HEK293 (cell line): ENCODE data around the gene VAV2.

Source experiments
- CTCF ChIA-PET: fragments of 350-600 bp; formaldehyde crosslinking; extraction: SDS; loops from one replicate; lab custom pipeline; 2021; ENCODE audit warnings: antibody characterized with exemption; lab: Yijun Ruan, JAX
- POLR2A ChIA-PET: fragments of 300-600 bp; formaldehyde crosslinking; extraction: SDS; loops from one replicate; lab custom pipeline; 2020; ENCODE audit warnings: antibody characterized with exemption, inconsistent platforms; lab: Yijun Ruan, JAX
- H3K27ac ChIP-seq: fragments of 200-500 bp; sonication (Bioruptor generic); 2 replicates; pipeline ENCODE4 v1.5.1; 2014; ENCODE audit warnings: low read depth, low read length, control low read depth, inconsistent platforms; ENCODE audit errors: extremely low read depth
- H3K36me3 ChIP-seq, 2 experiments: fragments of 200-500 bp in 1 of 2; sonication (Bioruptor generic) in 1 of 2; 1 replicate in 1 of 2; 2 replicates in 1 of 2; pipeline ENCODE4 v1.5.1; 2014 to 2017; ENCODE audit warnings: inconsistent platforms in 2 of 2, low read length in 2 of 2; ENCODE audit not compliant: control insufficient read depth in 2 of 2, insufficient read depth in 1 of 2
- H3K4me1 ChIP-seq: fragments of 200-500 bp; sonication (Bioruptor generic); 2 replicates; pipeline ENCODE4 v1.5.1; 2014; ENCODE audit warnings: mild to moderate bottlenecking, low read length, inconsistent platforms; ENCODE audit not compliant: control insufficient read depth, insufficient read depth
- H3K4me3 ChIP-seq: 2 replicates; pipeline ENCODE4 v1.5.1; 2011; ENCODE audit warnings: low read depth, mild to moderate bottlenecking, control low read depth, low read length, moderate library complexity
- H3K9me3 ChIP-seq: fragments of 200-500 bp; sonication (Bioruptor generic); 2 replicates; pipeline ENCODE4 v1.5.1; 2014; ENCODE audit warnings: low read depth, low read length, inconsistent platforms; ENCODE audit not compliant: control insufficient read depth, insufficient read depth
- EGR2 ChIP-seq: fragments of 450-650 bp; formaldehyde crosslinking; IDR thresholded peaks from 2 replicates; pipeline ENCODE4 v1.5.1; 2016; ENCODE audit warnings: low read depth, missing biosample characterization, missing genetic modification characterization
- HOXD13 ChIP-seq: sonication (generic); formaldehyde crosslinking; IDR thresholded peaks from 2 replicates; pipeline ENCODE4 v1.8.0; 2022; ENCODE audit warnings: missing genetic modification reagents, borderline replicate concordance
- KLF17 ChIP-seq: fragments of 450-650 bp; formaldehyde crosslinking; IDR thresholded peaks from 2 replicates; pipeline ENCODE4 v1.5.1; 2016; ENCODE audit warnings: missing biosample characterization, missing genetic modification characterization
- MYNN ChIP-seq: fragments of 450-650 bp; formaldehyde crosslinking; IDR thresholded peaks from 2 replicates; pipeline ENCODE4 v1.5.1; 2016; ENCODE audit warnings: missing biosample characterization, missing genetic modification characterization, borderline replicate concordance
- PRDM2 ChIP-seq: fragments of 450-650 bp; formaldehyde crosslinking; IDR thresholded peaks from 2 replicates; pipeline ENCODE4 v1.5.1; 2016; ENCODE audit warnings: missing biosample characterization, missing genetic modification characterization, borderline replicate concordance
- SCRT1 ChIP-seq: fragments of 450-650 bp; formaldehyde crosslinking; IDR thresholded peaks from 2 replicates; pipeline ENCODE4 v1.5.1; 2016; ENCODE audit warnings: missing biosample characterization, missing genetic modification characterization, borderline replicate concordance
- SP2 ChIP-seq: fragments of 450-650 bp; formaldehyde crosslinking; IDR thresholded peaks from 2 replicates; pipeline ENCODE4 v1.5.1; 2016; ENCODE audit warnings: missing biosample characterization, missing genetic modification characterization
- SP7 ChIP-seq: fragments of 450-650 bp; formaldehyde crosslinking; IDR thresholded peaks from 2 replicates; pipeline ENCODE4 v1.5.1; 2016; ENCODE audit warnings: missing biosample characterization, missing genetic modification characterization
- ZFP41 ChIP-seq: fragments of 450-650 bp; formaldehyde crosslinking; IDR thresholded peaks from 2 replicates; pipeline ENCODE4 v1.5.1; 2016; ENCODE audit warnings: missing biosample characterization, missing genetic modification characterization, borderline replicate concordance
- ZNF114 ChIP-seq: fragments of 450-650 bp; formaldehyde crosslinking; IDR thresholded peaks from 2 replicates; pipeline ENCODE4 v1.5.0; 2017; ENCODE audit warnings: missing biosample characterization, missing genetic modification characterization
- ZNF184 ChIP-seq: fragments of 450-650 bp; IDR thresholded peaks from 2 replicates; pipeline ENCODE4 v1.5.1; 2018; ENCODE audit warnings: missing biosample characterization, mild to moderate bottlenecking, missing genetic modification characterization
- ZNF26 ChIP-seq: fragments of 450-650 bp; formaldehyde crosslinking; IDR thresholded peaks from 2 replicates; pipeline ENCODE4 v1.5.1; 2016; ENCODE audit warnings: missing biosample characterization, missing genetic modification characterization
- ZNF514 ChIP-seq: fragments of 450-650 bp; formaldehyde crosslinking; IDR thresholded peaks from 2 replicates; pipeline ENCODE4 v1.5.1; 2016; ENCODE audit warnings: missing biosample characterization, missing genetic modification characterization
- ZNF544 ChIP-seq: fragments of 450-650 bp; formaldehyde crosslinking; IDR thresholded peaks from 2 replicates; pipeline ENCODE4 v1.5.0; 2017; ENCODE audit warnings: missing biosample characterization, missing genetic modification characterization
- ZNF555 ChIP-seq: fragments of 450-650 bp; formaldehyde crosslinking; conservative IDR thresholded peaks from 2 replicates; pipeline ENCODE4 v1.5.1; 2017; ENCODE audit warnings: missing biosample characterization, mild to moderate bottlenecking, missing genetic modification characterization, inconsistent platforms
- ZNF621 ChIP-seq: fragments of 450-650 bp; formaldehyde crosslinking; IDR thresholded peaks from 2 replicates; pipeline ENCODE4 v1.5.1; 2017; ENCODE audit warnings: missing biosample characterization, missing genetic modification characterization
- ZNF626 ChIP-seq: fragments of 450-650 bp; sonication (Bioruptor Pico); formaldehyde crosslinking; IDR thresholded peaks from 2 replicates; pipeline ENCODE4 v1.5.1; 2018; ENCODE audit warnings: missing biosample characterization, missing genetic modification characterization, inconsistent platforms
- ZNF776 ChIP-seq: fragments of 450-650 bp; formaldehyde crosslinking; IDR thresholded peaks from 2 replicates; pipeline ENCODE4 v1.5.0; 2017; ENCODE audit warnings: missing biosample characterization, missing genetic modification characterization, borderline replicate concordance
- ZSCAN30 ChIP-seq: fragments of 450-650 bp; IDR thresholded peaks from 2 replicates; pipeline ENCODE4 v1.5.1; 2018; ENCODE audit warnings: missing biosample characterization, mild to moderate bottlenecking, missing genetic modification characterization, moderate library complexity

VAV2 gene

GRCh38 chr9:133792721-133793470 is 199.2 kb downstream of the VAV2 start (continued):
- TF ChIP-seq PRDM2 (tag by site-specific recombination): no peak
- 0 out of 2 replicates have a peak, but pooled peaks have one; percentile 19 for TF ChIP-seq ZSCAN30 (tag by site-specific recombination)
- TF ChIP-seq ZNF514 (tag by site-specific recombination): no peak
- peak; percentile 42; the same call in 1 of the 2 replicates for TF ChIP-seq EGR2 (tag by site-specific recombination)
- 0 out of 2 replicates have a peak, but pooled peaks have one; percentile 23 for TF ChIP-seq SP7 (tag by site-specific recombination)
- peak; percentile 46 for TF ChIP-seq SP2 (tag by site-specific recombination)
- TF ChIP-seq ZNF184 (tag by site-specific recombination): no peak
- no peak for TF ChIP-seq SCRT1
- TF ChIP-seq, all 188 proteins: peak for 15

GRCh38 chr9:133791735-133792649 is 200.1 kb downstream of the VAV2 start:
- TF ChIP-seq ZNF544 (tag by site-specific recombination): 0 out of 2 replicates have a peak, but pooled peaks have one; percentile 7
- TF ChIP-seq KLF17 (tag by site-specific recombination): no peak
- no peak for TF ChIP-seq ZNF114 (tag by site-specific recombination)
- 0 out of 2 replicates have a peak, but pooled peaks have one; percentile 49 for TF ChIP-seq ZNF776 (tag by site-specific recombination)
- TF ChIP-seq ZFP41 (tag by site-specific recombination): no peak
- ChIA-PET CTCF (interaction anchor here (0.5 to 7.2 kb wide), 13 partner anchors 7 to 233 kb away, joined by 3 to 136 read pairs (median 5); partner anchors contain the start of gene BRD3OS), POLR2A (no interaction called here)
- H3K9me3 ChIP-seq: no peaks in the 10 kb centered on the region
- no peaks in the 10 kb centered on the region for H3K4me1 ChIP-seq
- H3K4me3 ChIP-seq: no peak overlapping the region
- H3K27ac ChIP-seq: no peak overlapping the region
- H3K36me3 ChIP-seq: peaks cover 0 to 10% of the 10 kb centered on the region in 2 experiments; a peak in 2 of 3 replicates

GRCh38 chr9:133791069-133791468 is 201.1 kb downstream of the VAV2 start:
- Histone ChIP-seq H3K36me3 (peaks cover 0 to 12% of the 10 kb centered on the region in 2 experiments; a peak in 2 of 3 replicates), H3K27ac (no peak overlapping the region), H3K4me3 (no peak overlapping the region), H3K4me1 (no peaks in the 10 kb centered on the region)
- ChIA-PET CTCF (interaction anchor here (1.5 to 7.2 kb wide), 2 partner anchors 9 to 204 kb away, joined by 6 to 136 read pairs; no protein-coding TSS in a partner anchor), POLR2A (no interaction called here)
- no peak for TF ChIP-seq ZNF621 (tag by site-specific recombination)
- no peak for TF ChIP-seq ZNF26
- no peak for TF ChIP-seq ZNF555 (tag by site-specific recombination)
- no peak for TF ChIP-seq MYNN (tag by site-specific recombination)
- TF ChIP-seq ZNF626 (tag by site-specific recombination): no peak
- no peak for TF ChIP-seq HOXD13 (CRISPR knock-in tag)
- TF ChIP-seq, all 188 proteins: peak for 0
- H3K9me3 ChIP-seq: no peaks in the 10 kb centered on the region
